ENCODE results near the gene CFAP77. TPM values are rescaled to one million over a fixed set of nuclear protein-coding genes. Genes with fewer than 3 reads are reported as not detected.
"Not testable (repeated sequence)": the region's sequence is repeated elsewhere in the genome, so short reads cannot be mapped to it uniquely, and the experiment has no call there.

The CFAP77 gene
- total and polyA plus RNA-seq, 12 donors: 0.53 to 4.3 (median 1.3) TPM

- no peak overlapping the region for H3K4me3 ChIP-seq
- H3K27me3 ChIP-seq: no peaks in the 10 kb centered on the region
- DNase-seq (no peak), ATAC-seq (peak in 1 of 8 donors; percentile 35)
- peaks cover 0 to 15% (median 7%) of the 10 kb centered on the region in 9 donors for H3K4me1 ChIP-seq
- H3K27ac ChIP-seq: no peak overlapping the region
- H3K9me3 ChIP-seq: no peaks in the 10 kb centered on the region
- 65 to 67% methylated on average over 13 of the region's 13 CpGs for WGBS, 2 donors
- intact Hi-C loops (cut with DNase I): no loop called here
- no peaks in the 10 kb centered on the region for H3K36me3 ChIP-seq
- TF ChIP-seq CTCF (IDR thresholded peaks at IDR 0.05): no peak
Measured at GRCh38 chr9:132367613-132368313, 42.2 kb upstream of the CFAP77 start.

GRCh38 chr9:132369421-132369820, 40.6 kb upstream of the CFAP77 start:
- no peak overlapping the region for H3K27ac ChIP-seq
- 79 to 83% methylated on average over 4 of the region's 4 CpGs for WGBS, 2 donors
- ATAC-seq: no peak
- no peak for TF ChIP-seq CTCF (IDR thresholded peaks at IDR 0.05)
- intact Hi-C loops (cut with DNase I): no loop called here
- no peak overlapping the region for H3K4me3 ChIP-seq
- no peak for DNase-seq
- H3K27me3 ChIP-seq: no peaks in the 10 kb centered on the region
- H3K9me3 ChIP-seq: no peaks in the 10 kb centered on the region
- peaks cover 0 to 9% (median 0%) of the 10 kb centered on the region in 9 donors for H3K36me3 ChIP-seq
- H3K4me1 ChIP-seq: peaks cover 0 to 26% (median 13%) of the 10 kb centered on the region in 9 donors

GRCh38 chr9:132370592-132370991, 39.4 kb upstream of the CFAP77 start:
- no peak for TF ChIP-seq CTCF (IDR thresholded peaks at IDR 0.05)
- ATAC-seq (no peak), DNase-seq (no peak)
- H3K4me1 ChIP-seq: peaks cover 0 to 25% (median 13%) of the 10 kb centered on the region in 9 donors
- H3K9me3 ChIP-seq: no peaks in the 10 kb centered on the region
- H3K4me3 ChIP-seq: no peak overlapping the region
- no peak overlapping the region for H3K27ac ChIP-seq
- no peaks in the 10 kb centered on the region for H3K27me3 ChIP-seq
- intact Hi-C loops (cut with DNase I): no loop called here
- H3K36me3 ChIP-seq: peaks cover 0 to 21% (median 4%) of the 10 kb centered on the region in 9 donors
- WGBS, 2 donors: 88 to 97% methylated on average over 4 of the region's 4 CpGs

GRCh38 chr9:132372177-132373095, 37.6 kb upstream of the CFAP77 start:
- peak; percentile 92 to 98 (median 96) for ATAC-seq
- Histone ChIP-seq H3K4me3 (peak overlapping the region in 2 of 10 donors; percentile 14 to 19), H3K9me3 (no peaks in the 10 kb centered on the region), H3K4me1 (peaks cover 0 to 22% (median 13%) of the 10 kb centered on the region in 9 donors), H3K27ac (peak overlapping the region in 9 of 10 donors; percentile 53 to 88 (median 78)), H3K27me3 (no peaks in the 10 kb centered on the region), H3K36me3 (peaks cover 0 to 36% (median 8%) of the 10 kb centered on the region in 9 donors)
- DNase-seq: peak; percentile 30 to 72
- 62 to 68% methylated on average over 14 of the region's 14 CpGs for WGBS, 2 donors
- intact Hi-C loops (cut with DNase I): loop anchor here in 1 of 10 donors (1.0 kb wide), 1 partner anchor 17 kb away; no protein-coding TSS in a partner anchor
- no peak for TF ChIP-seq CTCF (IDR thresholded peaks at IDR 0.05)

- H3K36me3 ChIP-seq: peaks cover 0 to 79% (median 13%) of the 10 kb centered on the region in 9 donors
- 93 to 98% methylated on average over 2 of the region's 2 CpGs for WGBS, 2 donors
- H3K27ac ChIP-seq; H3K27me3 ChIP-seq; H3K4me3 ChIP-seq; H3K9me3 ChIP-seq; DNase-seq; intact Hi-C loops (cut with DNase I); ATAC-seq: not testable (repeated sequence)
- H3K4me1 ChIP-seq: peaks cover 0 to 24% (median 6%) of the 10 kb centered on the region in 9 donors
Measured at GRCh38 chr9:132377769-132378168, 32.2 kb upstream of the CFAP77 start.

- ATAC-seq; H3K9me3 ChIP-seq; H3K4me3 ChIP-seq; H3K27me3 ChIP-seq; H3K27ac ChIP-seq; intact Hi-C loops (cut with DNase I); DNase-seq: not testable (repeated sequence)
- peaks cover 0 to 18% (median under 1%) of the 10 kb centered on the region in 9 donors for H3K4me1 ChIP-seq
- WGBS, 2 donors: 97 to 98% methylated on average over 3 of the region's 3 CpGs
- peaks cover 0 to 81% (median 14%) of the 10 kb centered on the region in 9 donors for H3K36me3 ChIP-seq
Measured at GRCh38 chr9:132378416-132378815, 31.6 kb upstream of the CFAP77 start.

Measured in heart right ventricle (tissue), 16 donors.